Right kidney (tissue), 9 donors: Measurements from ENCODE around the gene ZNF254.
A peak's percentile ranks its signal among the peaks of the same experiment; 100 is the strongest.
"Not testable (repeated sequence)": the region's sequence is repeated elsewhere in the genome, so short reads cannot be mapped to it uniquely, and the experiment has no call there.

Experiments used
- DNase-seq: peaks from one replicate; pipeline ENCODE4 v3.0.0-alpha.2; 2016
- long read RNA-seq, 8 donors: transcript quantifications; one replicate each; lab custom pipeline, GENCODE V29; 2026

ZNF254 gene
- long read RNA-seq, donor 1, transcript ZNF254-202 (4 exons, 3,967 nt), result major isoform, 5 of 7 reads
- long read RNA-seq, donor 1, partial matches to known transcripts, result 0 of 7 reads
- long read RNA-seq, donor 1, other reads (novel, unspliced or antisense), result 0 of 7 reads
- long read RNA-seq, donor 2, full-length matches to known transcripts, result 6 of 6 reads
- long read RNA-seq, donor 2, partial matches to known transcripts, result 0 of 6 reads
- long read RNA-seq, donor 2, other reads (novel, unspliced or antisense), result 0 of 6 reads
- long read RNA-seq, donor 3, partial matches to known transcripts, result 0 of 2 reads
- long read RNA-seq, donor 3, other reads (novel, unspliced or antisense), result 0 of 2 reads
- long read RNA-seq, donor 4, transcript ZNF254-202 (4 exons, 3,967 nt), result major isoform, 9 of 16 reads
- long read RNA-seq, donor 4, partial matches to known transcripts, result 0 of 16 reads
- long read RNA-seq, donor 4, other reads (novel, unspliced or antisense), result 5 of 16 reads
- long read RNA-seq, donor 5, transcript ZNF254-202 (4 exons, 3,967 nt), result major isoform, 6 of 58 reads
- long read RNA-seq, donor 5, partial matches to known transcripts, result 46 of 58 reads
- long read RNA-seq, donor 5, other reads (novel, unspliced or antisense), result 5 of 58 reads
- long read RNA-seq, donor 6, full-length matches to known transcripts, result 11 of 11 reads
- long read RNA-seq, donor 6, partial matches to known transcripts, result 0 of 11 reads
- long read RNA-seq, donor 6, other reads (novel, unspliced or antisense), result 0 of 11 reads
- long read RNA-seq, donor 7, result 0 reads
- long read RNA-seq, donor 8, full-length matches to known transcripts, result 10 of 25 reads
- long read RNA-seq, donor 8, partial matches to known transcripts, result 15 of 25 reads
- long read RNA-seq, donor 8, other reads (novel, unspliced or antisense), result 0 of 25 reads

GRCh38 chr19:24086974-24087595 lies at the start of gene ZNF254:
TSS of gene ZNF254 (plus strand) at chr19:24087187. CDS start at chr19:24087308, 121 bp downstream.
- peak; percentile 97 for DNase-seq

DNA sequence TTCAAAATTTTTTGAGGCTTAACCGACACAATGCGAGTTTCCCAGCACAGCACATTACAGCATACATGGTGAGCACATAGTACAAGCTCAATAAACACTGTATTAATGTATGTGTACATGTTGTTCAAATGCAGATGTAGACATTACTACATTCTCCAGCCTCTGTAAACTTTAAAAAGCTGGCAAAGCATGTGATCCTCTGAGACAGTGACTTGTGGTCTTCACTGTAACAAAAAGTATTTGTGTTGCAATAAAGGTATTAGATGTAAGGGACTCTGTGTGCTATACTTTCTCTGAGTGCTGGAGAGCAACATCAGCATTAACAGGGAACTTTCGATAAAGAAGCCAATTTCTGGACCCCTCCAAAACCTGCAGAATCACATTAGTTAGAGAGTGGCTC lies 46.4 kb upstream of the ZNF254 start:
- no peak for DNase-seq

DNA sequence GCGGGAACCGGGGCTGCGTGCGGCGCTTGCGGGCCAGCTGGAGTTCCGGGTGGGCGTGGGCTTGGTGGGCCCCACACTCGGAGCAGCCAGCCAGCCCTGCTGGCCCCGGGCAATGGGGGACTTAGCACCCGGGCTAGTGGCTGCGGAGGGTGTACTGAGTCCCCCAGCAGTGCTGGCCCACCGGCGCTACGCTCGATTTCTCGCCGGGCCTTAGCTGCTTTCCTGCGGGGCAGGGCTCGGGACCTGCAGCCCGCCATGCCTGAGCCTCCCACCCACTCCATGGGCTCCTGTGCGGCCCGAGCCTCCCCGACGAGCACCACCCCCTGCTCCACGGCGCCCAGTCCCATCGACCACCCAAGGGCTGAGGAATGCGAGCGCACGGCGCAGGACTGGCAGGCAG lies 45.7 kb upstream of the ZNF254 start:
- not testable (repeated sequence) for DNase-seq

DNA sequence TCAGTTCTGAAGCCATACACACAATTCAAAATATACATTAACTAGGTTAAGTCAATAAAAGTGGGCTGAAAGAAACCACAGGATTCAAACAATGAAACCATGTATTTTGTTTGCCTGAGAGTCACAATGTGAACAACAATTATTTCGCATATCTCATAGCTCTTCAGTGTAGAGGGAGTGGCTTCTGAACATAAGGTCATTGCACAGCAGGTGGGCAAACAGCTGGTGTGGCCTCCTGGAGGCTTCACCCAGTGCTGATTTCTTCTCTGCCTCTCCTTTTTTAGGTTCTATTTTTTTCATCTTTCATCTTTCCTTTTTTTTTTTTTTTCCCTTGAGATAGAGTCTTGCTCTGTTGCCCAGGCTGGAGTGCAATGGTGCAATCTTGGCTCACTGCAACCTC lies 40.4 kb upstream of the ZNF254 start:
- no peak for DNase-seq

DNA sequence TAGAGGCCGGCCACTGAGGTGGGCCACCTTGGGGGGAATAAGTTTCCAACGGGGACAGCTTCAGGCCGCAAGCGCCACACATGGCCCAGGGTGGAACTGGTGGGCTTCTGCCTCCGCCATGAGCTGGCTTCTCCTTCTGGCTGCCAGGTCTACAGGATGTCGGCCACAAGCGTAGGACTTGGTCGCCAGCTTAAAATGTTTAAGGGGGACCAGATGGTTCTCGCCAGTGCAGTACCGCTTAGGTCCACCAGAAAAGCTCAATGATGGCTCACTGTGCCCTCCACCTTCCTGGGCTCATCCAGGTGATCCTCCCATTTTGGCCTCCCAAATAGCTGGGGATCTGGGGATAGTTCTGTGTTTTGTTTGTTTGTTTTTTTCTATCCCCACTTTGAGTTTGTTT lies 38.7 kb upstream of the ZNF254 start:
- no peak for DNase-seq

GRCh38 chr19:24049537-24049936 lies 37.5 kb upstream of the ZNF254 start:
- no peak for DNase-seq

GRCh38 chr19:24051516-24051915 lies 35.5 kb upstream of the ZNF254 start:
- no peak for DNase-seq

- DNase-seq, result no peak
Observed at GRCh38 chr19:24052811-24053210, 34.2 kb upstream of the ZNF254 start.

DNA sequence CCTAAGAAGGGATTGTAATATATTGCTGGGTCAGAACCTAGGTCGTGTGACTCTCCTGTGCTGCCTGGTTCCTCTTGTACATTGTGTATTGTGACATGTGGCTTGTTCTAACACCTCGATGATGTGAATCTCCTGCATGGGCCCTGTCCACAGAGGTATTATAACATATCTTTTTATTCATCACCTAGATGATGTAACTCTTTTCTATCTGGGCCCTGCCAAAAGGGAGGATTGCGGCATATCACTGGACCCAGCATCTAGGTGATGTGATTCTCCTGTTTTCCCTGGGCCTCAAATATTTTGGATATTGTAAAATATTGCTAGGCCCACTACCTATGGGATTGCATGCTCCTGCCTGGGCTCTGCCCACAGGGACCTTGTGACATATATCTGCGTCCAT lies 33.4 kb upstream of the ZNF254 start:
- no peak for DNase-seq

DNA sequence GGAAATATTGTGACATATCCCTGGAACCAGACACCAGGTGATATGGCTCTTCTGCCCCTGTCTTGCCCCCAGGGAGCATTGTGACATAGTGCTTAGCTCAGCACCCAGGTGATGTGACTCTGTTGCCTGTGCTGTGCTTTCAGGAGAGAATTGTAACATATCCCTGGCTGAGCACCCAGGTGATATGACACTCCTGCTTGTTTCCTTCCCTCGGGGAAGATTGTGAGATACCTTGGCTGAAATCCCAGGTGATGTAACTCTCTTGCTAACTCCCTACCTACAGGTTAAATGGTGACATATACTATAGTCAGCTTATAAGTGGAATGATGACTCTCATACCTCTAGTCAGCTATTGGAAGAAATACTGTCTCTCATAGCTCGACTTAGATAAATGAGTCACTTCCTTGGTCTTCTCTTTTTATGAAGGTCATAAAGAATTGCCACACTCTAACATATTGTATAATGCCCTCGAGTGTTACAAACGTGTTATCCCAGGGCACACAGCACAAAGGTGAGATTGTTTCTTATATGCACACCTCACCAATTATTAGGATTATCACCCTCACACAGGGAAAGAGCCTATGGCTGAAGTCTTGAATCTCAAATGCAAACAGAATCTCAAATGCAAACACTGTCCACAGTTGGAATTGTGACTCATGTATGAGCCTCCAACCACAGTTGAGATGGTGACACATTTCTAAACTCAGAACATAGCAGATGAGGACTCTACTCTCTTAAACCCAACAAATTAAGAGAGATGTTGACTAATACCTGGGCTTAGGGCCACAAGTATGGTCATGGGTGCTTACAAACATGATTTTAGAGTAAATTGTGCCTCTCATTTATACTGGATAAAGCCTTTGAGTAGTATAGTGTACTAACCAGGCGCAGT lies 32.7 kb upstream of the ZNF254 start:
- no peak for DNase-seq

DNA sequence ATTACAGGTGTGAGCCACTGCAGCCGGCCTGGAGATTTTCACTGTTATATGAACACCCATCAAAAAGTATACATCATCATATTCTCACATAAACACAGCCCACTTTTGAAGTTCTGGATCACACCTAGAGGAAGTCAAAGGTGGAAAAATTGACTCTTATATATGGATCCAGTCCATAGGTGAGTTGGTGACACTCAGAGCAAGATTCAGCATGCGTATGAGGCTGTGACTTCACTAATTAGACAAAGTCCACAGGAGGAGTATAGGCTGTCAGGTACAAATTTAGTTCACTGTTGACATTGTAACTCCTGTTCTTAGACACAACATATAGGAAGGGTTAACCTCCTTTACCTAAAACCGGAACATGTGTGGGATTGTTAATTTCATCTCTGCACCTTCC lies 31.4 kb upstream of the ZNF254 start:
- no peak for DNase-seq

GRCh38 chr19:24057144-24057543 lies 29.8 kb upstream of the ZNF254 start:
- no peak for DNase-seq

DNA sequence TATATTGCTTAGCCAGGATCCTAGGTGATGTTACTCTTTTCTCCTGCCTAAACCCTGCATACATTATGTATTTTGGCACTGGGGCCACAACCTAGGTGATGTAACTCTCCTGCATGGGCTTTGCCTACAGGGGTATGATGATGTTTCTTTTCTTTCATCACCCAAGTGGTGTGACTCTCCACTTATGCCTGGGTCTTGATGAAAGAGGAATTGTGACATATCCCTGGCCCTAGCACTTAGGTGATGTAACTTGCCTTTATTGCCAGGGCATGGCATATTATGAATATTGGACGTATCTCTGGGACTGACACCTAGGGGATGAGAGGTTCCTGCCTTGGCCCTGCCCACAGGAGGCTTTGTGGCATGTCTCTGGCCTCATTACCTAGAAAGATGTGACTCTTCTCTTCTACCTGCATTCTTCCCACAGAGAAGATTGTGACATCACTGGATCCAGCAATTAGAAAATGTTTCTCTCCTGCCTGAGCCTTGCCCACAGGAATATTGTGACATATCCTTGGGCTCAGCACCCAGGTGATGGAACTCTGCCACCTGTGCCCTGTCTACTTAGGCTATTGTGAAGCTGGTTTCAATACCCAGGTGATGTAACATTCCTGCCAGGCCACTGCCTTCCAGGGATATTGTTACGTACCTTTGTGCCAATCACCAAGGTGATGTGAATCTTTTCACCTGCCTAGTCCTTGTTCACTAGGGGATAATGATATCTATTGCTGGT lies 27.3 kb upstream of the ZNF254 start:
- DNase-seq, result no peak

- DNase-seq, result no peak
Observed at GRCh38 chr19:24060687-24061356, 26.2 kb upstream of the ZNF254 start.

DNA sequence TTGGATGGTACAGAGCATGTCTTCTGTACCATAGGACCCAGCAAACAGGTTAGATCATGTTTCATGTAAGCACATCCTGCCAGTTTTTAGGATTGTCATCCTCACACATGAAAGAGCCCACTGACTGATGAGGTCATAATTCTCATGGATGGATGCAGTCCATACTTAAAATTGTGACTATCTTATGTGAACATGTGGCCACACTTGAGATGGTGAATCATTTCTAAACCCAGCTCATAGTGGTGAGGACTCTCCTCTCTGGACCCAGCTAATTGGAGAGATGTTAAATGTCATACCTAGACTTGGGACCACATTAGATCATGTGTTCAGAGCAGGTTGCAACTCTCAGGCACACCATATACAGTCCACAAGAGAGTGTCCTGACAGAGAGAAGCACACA lies 24.8 kb upstream of the ZNF254 start:
- no peak for DNase-seq

GRCh38 chr19:24063295-24063694 lies 23.7 kb upstream of the ZNF254 start:
- DNase-seq, result no peak

GRCh38 chr19:24064175-24064574 lies 22.8 kb upstream of the ZNF254 start:
- no peak for DNase-seq

GRCh38 chr19:24065243-24065642 lies 21.7 kb upstream of the ZNF254 start:
- DNase-seq, result no peak

DNA sequence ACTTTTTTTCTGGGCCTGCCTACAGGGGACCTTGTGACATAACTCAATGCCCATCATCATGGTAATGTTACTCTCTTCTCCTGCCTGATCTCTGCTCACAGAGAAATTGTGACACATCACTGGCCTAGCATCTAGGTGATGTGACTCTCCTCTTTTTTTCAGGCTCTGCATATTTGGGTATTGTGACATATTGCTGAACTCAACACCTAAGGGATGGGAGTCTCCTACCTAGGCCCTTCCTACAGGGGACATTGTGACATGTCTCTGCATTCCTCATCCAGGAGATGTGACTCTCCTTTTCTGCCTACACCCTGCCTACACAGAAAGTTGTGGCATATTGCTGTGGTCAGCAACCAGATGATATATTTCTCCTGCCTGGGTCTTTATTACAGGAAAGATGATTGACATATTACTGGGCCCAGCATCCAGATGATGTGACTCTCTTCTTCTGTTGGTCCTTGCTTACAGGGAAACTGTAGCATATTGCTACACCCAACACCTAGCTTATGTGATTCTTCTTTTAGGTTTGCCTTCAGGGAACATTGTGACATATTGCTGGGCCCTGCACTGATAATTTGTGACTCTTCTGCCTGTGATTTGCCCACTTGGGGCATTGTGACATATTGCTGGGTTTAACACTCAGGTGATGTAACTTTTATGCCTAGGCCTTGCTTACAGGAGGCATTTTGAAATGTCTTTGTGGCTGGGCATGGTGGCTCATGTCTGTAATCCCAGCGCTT lies 21.0 kb upstream of the ZNF254 start:
- no peak for DNase-seq
